OCI-LY3 (cell line): ENCODE measurements around the gene FAM117A.

Experiments used
- EZH2phosphoT487 ChIP-seq: fragments of 200-600 bp; shearing (Covaris generic); IDR thresholded peaks from 2 replicates; pipeline ENCODE4 v1.6.1; 2018; ENCODE audit warnings: antibody characterized with exemption, mixed run types, low read depth
- TF ChIP-seq, protein P1 (sequence below): fragments of 200-600, 300-600 bp; sonication (generic); IDR thresholded peaks from 2 replicates; pipeline ENCODE4 v1.5.1; 2014; ENCODE audit warnings: antibody characterized with exemption, low read length, low read depth

GRCh38 chr17:49747632-49748031 lies 16.3 kb downstream of the FAM117A start:
- TF ChIP-seq EZH2phosphoT487, result no peak
- TF ChIP-seq, protein P1, sequence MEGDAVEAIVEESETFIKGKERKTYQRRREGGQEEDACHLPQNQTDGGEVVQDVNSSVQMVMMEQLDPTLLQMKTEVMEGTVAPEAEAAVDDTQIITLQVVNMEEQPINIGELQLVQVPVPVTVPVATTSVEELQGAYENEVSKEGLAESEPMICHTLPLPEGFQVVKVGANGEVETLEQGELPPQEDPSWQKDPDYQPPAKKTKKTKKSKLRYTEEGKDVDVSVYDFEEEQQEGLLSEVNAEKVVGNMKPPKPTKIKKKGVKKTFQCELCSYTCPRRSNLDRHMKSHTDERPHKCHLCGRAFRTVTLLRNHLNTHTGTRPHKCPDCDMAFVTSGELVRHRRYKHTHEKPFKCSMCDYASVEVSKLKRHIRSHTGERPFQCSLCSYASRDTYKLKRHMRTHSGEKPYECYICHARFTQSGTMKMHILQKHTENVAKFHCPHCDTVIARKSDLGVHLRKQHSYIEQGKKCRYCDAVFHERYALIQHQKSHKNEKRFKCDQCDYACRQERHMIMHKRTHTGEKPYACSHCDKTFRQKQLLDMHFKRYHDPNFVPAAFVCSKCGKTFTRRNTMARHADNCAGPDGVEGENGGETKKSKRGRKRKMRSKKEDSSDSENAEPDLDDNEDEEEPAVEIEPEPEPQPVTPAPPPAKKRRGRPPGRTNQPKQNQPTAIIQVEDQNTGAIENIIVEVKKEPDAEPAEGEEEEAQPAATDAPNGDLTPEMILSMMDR, result no peak
